Measurements from ENCODE around the gene NUP188. TPM values are rescaled to one million over a fixed set of nuclear protein-coding genes. Genes with fewer than 3 reads are reported as not detected.

Gene NUP188
- total and polyA plus RNA-seq, 2 of the 13 experiments (the other 11 are each of a cell fraction or from before 2014, with no cell fraction given) = 28.0 to 38.5 TPM

- TF ChIP-seq HBP1 (CRISPR knock-in tag; IDR thresholded peaks at IDR 0.05; ENCODE audit: low read depth) (no peak), GPBP1L1 (CRISPR knock-in tag; IDR thresholded peaks at IDR 0.05) (no peak), SALL1 (CRISPR knock-in tag; IDR thresholded peaks at IDR 0.05) (no peak; the same call in 1 of the 2 replicates), HNRNPLL (IDR thresholded peaks at IDR 0.05; ENCODE audit: low read depth, low read length, poor library complexity, severe bottlenecking) (no peak), AHDC1 (CRISPR knock-in tag; IDR thresholded peaks at IDR 0.05; ENCODE audit: borderline replicate concordance) (no peak), ZC3H13 (CRISPR knock-in tag; IDR thresholded peaks at IDR 0.05) (no peak), ZNF552 (CRISPR knock-in tag; IDR thresholded peaks at IDR 0.05; ENCODE audit: borderline replicate concordance) (no peak), PATZ1 (CRISPR knock-in tag; IDR thresholded peaks at IDR 0.05) (peak; percentile 61), ZNF644 (CRISPR knock-in tag; IDR thresholded peaks at IDR 0.05; ENCODE audit: low read depth) (peak; percentile 9; the same call in 1 of the 2 replicates), ASH2L (IDR thresholded peaks at IDR 0.05; ENCODE audit: insufficient read length, low read depth, low read length) (no peak), ZBTB49 (CRISPR knock-in tag; IDR thresholded peaks at IDR 0.05; ENCODE audit: borderline replicate concordance) (no peak), BATF2 (CRISPR knock-in tag; IDR thresholded peaks at IDR 0.05) (no peak), ZNF251 (CRISPR knock-in tag; IDR thresholded peaks at IDR 0.05) (no peak)
These were observed 34.2 kb upstream of the NUP188 start (continued) for GRCh38 chr9:128913048-128913900.

Data from HepG2 (cell line).